HG02798 (cell line): Measurements from ENCODE around the gene RRP8.

Source experiments
- ATAC-seq: cut with Tn5 transposase; IDR thresholded peaks from one replicate; pipeline ENCODE4 v1.9.1; 2021; ENCODE audit warnings: mild to moderate bottlenecking; ENCODE audit not compliant: unreplicated experiment, poor library complexity

RRP8 gene

DNA sequence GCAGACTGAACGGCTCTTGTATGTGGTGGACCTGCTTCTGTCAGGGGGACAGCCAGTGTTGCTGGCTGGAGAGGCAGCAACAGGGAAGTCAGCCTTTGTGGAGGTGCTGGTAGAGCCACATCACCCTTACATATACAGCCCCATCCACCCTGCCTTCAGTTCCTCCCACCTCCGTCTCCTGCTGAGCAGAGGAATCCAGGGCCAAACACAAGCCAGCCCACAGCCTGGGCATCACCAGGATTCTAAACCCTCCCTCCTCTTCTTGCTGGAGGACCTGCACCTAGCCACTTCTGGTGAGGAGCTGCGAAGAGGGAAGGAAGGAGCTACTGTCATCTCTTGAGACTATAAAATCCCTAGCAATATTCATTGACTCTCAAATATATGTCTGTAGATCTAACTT, 54.8 kb downstream of the RRP8 start:
- no peak for ATAC-seq

DNA sequence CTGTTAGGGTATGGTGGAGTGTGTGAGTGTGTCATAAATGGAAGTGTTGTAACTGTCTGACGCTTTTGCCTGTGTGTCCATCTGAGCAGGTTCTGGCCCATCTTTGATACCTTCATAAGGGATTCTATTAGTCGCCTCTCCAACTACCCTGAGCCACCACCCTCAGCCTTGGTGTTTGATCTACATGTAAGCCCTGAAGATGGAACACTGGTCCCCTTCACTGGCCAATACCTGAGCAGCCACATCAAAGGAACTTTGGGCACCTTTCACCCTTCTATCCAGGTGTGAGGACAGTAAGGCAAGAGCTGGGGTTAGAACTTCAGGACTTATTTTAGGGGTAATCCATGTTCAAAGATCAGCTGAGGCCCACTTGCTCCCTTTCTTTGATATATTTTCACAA, 55.3 kb downstream of the RRP8 start:
- no peak for ATAC-seq

DNA sequence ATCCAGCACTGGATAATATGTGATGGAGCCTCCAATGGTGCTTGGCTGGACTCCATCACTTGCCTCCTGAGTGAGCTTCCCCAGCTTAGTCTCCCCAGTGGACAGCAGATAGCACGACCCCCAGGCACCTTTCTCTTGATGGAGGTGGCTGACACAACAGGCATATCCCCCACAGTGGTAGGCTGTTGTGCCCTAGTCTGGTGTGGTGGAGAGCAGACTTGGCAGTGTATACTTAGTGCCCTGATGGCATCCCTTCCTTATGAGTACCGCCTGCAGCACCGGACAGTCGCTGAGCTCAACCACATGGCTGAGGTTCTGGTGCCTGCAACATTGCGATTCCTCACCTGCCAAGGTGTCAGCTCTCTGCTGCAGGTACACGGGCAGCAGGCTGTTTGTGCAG, 56.2 kb downstream of the RRP8 start:
- no peak for ATAC-seq

DNA sequence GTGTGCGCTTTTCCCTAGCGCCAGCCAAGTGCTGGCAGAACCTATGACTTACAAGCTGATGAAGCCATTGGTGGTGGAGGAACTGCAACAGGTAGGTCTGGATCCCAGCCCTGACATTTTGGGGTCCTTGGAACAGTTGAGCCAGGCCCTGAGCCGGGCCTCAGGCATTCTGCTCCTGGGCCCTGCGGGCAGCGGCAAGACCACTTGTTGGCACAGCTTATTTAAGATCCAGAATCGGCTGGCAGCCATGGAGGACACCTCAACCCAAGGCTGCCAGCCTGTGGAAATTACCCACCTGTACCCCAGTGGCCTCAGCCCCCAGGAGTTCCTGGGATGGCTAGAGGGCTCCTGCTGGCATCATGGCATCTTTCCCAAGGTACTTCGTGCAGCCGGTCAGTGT, 56.7 kb downstream of the RRP8 start:
- ATAC-seq: no peak

DNA sequence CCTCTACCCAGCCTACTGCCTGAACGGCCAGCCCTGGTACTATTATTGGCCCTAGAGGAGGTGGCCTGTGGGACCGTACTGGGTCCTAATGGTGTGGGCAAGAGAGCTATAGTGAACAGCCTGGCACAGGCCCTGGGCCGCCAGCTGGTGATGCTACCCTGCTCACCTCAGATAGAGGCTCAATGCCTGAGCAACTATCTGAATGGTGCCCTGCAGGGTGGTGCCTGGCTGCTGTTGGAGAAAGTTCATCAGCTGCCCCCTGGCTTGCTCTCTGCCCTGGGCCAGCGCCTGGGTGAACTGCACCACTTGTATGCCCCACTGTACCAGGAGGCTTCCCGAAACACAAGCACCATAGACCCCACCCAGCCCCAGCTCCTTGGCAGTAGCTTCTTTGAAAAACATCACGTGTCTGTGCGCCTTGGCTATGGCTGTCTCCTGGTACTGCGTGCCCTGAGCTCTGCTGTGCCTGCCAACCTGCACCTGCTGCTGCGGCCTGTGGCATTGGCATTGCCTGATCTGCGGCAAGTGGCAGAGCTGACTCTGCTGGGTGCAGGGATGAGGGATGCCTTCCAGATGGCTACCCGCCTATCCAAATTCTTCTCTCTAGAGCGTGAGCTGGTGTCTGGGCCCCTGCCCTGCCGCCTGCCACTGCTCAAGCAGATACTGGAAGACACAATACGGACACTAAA, 57.4 kb downstream of the RRP8 start:
- no peak for ATAC-seq
